ENCODE data around the gene CIAO3.

Gene CIAO3

DNA sequence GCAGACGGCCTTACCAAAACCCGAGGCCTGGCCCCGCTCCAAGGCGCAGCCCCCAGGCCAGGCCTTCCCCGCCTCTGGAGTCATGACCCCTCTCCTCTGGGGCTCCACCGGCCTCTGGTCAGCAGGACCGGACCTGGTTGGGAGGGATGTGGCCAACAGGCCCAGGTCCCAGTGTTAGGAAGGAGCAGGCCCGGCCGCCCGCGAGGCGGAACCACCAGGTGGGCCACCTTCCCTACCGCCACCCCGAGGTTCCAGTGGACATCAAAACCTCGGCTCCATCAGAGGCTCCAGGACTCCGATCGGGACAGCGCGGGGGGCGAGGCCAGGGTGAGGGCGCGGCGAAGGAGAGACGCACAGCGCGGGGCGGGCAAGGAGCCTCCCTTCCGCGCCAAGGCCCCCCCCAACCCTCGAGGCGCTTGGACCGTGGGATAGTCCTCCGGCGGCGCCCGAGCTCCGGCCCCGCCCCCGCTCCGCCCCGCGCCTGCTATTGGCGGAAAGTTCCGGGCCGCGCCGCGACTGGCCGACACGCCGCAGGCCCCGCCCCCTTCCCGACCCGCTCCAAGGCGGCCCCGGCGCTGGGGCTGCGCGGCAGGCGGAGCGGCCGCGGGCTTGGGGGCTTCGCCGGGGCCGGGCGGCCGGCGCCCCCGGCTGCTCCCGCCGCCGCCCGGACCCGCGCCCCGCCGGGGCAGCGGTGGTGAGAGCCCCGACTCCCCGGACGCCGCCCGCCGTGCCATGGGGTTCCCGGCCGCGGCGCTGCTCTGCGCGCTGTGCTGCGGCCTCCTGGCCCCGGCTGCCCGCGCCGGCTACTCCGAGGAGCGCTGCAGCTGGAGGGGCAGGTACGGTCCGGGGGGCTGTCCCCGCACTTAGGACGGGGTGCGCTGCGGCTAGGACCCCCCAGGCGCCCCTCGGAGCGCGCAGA is 26.0 kb downstream of the CIAO3 start, which contains the start of gene METRN:
METRN (plus strand) TSS at position 561 of the 919 bp plus-strand sequence; CDS start at position 733, 172 bp downstream.
- DNase-seq = peak; percentile 89 to 94
- TF ChIP-seq POLR2A (IDR thresholded peaks at IDR 0.05; ENCODE audit: low read length) = no peak
- TF ChIP-seq GATA1 (IDR thresholded peaks at IDR 0.05; ENCODE audit: low read depth, low read length) = no peak

DNA sequence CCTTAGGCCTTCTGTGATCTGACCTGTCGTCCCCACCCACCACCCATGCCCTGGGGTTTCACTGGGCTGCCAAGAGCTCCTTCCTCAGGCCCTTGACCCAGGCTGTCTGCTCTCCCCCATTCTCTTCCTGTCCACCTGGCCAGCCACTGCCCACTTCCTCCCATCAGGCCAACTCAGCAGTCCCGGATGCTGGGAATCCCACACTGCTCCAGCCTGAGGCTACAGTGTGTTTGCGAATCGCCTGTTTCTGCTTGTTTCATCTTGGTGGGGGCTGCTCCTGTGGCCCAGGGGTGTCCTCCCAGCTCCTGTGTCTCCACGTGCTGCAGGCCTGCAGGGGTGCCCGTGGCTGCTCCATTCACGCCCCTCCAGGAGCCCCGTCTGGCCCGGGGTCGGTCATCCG is 26.7 kb downstream of the CIAO3 start:
- TF ChIP-seq POLR2A (IDR thresholded peaks at IDR 0.05; ENCODE audit: low read length) = no peak
- DNase-seq = no peak

DNA sequence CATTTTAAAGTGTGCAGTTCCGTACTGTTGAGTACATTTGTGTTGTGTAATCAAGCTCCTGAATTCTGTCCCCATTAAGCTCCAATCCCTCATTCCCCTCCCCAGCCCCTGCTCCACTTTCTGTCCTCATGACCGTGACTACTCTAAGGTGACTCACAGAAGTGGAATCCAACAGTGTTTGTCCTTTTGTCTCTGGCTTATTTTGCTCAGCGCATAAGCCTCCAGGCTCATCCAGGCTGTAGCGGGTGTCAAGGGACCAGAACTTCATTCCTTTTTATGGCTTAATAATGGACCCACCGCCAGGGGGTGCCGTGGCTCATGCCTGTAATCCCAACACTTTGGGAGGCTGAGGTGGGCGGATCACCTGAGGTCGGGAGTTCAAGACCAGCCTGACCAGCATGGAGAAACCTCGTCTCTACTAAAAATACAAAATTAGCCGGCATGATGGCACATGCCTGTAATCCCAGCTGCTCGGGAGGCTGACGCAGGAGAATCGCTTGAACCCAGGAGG is 28.0 kb downstream of the CIAO3 start:
- DNase-seq = peak; percentile 69 to 77

DNA sequence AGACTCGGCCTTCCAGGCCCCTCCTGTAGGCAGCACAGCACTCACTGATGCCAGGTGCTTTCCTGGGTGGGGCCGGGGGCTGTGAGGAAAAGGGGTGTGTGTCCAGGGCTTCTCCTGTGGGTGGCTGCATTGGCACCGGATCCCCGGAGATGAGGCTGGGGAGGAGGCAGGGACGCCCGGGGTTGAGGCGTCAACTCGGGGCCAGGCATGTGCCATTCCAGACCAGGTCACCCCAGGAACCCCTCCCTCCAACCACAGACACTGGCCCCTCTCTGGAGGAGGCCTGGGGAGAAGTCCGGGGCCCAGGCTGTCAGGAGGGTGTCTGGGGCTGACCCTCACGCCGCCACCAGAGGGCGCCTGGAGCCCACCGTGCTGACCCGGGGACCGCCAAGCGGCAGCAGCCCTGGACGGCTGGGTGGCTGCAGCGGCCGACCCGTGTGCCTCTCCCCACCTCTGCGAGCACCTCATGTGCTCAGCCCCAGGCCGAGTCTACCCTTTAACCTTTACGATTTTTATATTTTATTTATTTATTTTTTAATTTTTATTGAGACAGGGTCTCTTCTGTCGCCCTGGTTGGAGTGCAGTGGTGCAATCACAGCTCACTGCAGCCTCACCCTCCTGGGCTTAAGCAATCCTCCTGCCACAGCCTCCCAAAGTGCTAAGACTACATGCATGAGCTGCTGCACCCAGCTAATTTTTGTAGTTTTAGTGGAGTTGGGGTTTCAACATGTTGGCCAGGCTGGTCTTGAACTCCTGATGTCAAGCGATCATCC is 29.1 kb downstream of the CIAO3 start:
- peak; percentile 77 to 89 for DNase-seq
- no peak for TF ChIP-seq GATA1 (IDR thresholded peaks at IDR 0.05; ENCODE audit: low read depth, low read length)
- no peak for TF ChIP-seq POLR2A (IDR thresholded peaks at IDR 0.05; ENCODE audit: low read length)

DNA sequence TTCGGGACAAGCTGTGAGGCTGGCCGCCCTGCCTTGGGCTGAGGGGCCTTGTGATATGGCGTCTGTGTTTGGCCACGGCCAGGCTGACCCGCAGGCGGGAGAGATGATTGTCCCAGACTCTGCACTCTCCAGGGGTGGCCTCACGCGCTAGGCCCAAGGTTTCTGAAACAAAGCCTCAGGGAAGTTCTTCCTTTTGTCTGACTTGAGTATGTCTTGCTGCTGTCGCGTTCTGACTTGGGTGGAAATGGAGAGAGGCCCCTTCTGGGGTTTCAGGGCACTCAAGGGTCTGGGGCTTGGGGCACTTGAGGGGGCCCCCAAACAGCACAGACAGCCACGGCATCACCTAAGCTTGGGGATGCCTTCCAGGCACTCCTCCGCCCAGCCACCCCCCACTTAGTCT is 29.7 kb downstream of the CIAO3 start:
- no peak for DNase-seq
- TF ChIP-seq GATA1 (IDR thresholded peaks at IDR 0.05; ENCODE audit: low read depth, low read length) (no peak), POLR2A (IDR thresholded peaks at IDR 0.05; ENCODE audit: low read length) (no peak)

DNA sequence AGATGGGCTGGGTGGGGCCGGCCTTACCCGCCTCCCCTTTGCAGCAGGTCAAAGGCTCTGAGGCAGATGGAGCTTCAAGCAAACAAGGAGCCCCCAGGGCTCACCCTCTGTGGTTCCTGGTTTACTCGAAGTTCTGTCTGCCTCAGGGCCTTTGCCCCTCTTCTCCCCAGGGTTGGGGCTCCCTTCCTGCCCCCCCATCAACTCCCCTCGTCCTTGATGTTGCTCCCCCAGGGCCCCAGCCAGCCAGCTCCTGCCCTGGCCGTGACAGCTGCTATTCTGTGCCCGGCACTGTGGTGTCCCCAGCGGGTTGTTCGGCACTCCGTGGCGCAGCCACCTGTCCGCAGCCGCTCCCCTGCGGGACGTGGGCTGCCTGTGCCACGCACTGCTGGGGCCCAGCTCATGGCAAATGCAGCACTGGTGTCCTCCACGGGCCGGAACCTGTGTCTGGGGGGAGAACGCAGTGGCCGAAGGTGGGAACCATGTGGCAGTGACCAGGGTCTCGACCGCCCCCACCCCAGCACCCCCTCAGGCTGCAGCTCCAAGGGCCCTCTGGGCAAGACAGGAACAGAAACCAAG is 30.2 kb downstream of the CIAO3 start:
- no peak for TF ChIP-seq GATA1 (IDR thresholded peaks at IDR 0.05; ENCODE audit: low read depth, low read length)
- no peak for TF ChIP-seq POLR2A (IDR thresholded peaks at IDR 0.05; ENCODE audit: low read length)
- no peak for DNase-seq

DNA sequence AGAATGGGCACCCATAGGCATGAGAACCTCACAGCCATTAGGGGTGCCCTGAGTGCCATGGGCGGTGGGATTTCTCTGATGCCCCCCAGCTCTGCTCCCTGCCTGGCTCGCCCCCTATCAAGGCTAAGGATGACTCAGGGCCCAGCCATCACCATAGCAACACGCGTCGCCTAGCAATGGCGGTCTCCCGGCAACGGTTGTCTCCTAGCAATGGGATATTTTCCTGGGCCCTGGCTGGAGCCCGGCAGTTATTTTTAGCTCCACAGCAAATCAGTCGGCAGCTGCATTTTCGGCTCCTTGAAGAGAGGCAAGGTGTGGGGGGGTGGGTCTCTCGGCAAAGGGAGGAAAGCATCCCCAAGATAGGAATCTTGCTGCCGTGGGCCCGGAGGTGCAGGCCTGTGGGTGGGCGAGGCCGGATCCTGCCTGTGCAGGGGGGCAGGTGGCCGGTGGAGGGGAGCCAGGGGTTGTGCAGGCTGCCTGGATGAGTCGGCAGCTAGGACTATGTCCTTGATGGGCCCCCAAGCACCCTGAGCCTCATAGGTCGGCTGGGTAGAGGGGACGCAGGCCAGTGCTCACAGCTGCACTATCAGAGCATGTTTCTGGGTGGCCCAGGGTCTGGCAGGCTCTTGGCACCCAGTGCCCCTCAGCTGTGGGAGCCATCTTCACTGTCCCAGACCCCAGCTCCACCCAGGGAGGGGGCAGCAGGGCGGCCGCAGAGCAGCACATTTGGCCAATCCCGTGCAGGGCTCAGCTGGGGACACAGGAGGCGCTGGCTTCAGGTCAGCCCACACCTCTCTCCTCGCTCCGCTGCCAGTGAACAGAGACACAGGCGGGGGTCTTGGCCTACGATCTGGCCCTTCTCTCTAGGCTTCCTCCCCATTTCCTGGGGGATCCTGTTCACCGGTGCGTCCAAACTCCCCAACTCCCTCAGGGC is 31.0 kb downstream of the CIAO3 start:
- TF ChIP-seq POLR2A (IDR thresholded peaks at IDR 0.05; ENCODE audit: low read length) = no peak
- TF ChIP-seq GATA1 (IDR thresholded peaks at IDR 0.05; ENCODE audit: low read depth, low read length) = no peak
- peak; percentile 53 to 62 for DNase-seq

DNA sequence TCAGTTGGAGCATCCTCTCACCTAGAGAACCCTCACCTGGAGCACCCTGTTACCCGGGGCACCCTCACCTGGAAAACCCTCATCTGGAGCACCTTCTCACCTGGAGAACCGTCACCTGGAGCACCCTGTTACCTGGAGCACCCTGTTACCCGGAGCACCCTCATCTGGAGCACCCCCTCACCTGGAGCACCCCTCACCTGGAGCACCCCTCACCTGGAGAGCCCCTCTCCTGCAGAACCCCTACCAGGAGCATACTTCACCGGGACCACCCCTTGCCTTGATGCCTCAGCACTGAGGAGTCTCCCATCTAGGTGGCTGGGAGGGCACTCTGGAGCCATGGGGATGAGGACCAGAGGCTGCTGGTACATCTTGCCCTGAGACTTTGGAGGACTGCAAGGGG is 31.8 kb downstream of the CIAO3 start:
- TF ChIP-seq GATA1 (IDR thresholded peaks at IDR 0.05; ENCODE audit: low read depth, low read length) (no peak), POLR2A (IDR thresholded peaks at IDR 0.05; ENCODE audit: low read length) (no peak)
- no peak for DNase-seq

DNA sequence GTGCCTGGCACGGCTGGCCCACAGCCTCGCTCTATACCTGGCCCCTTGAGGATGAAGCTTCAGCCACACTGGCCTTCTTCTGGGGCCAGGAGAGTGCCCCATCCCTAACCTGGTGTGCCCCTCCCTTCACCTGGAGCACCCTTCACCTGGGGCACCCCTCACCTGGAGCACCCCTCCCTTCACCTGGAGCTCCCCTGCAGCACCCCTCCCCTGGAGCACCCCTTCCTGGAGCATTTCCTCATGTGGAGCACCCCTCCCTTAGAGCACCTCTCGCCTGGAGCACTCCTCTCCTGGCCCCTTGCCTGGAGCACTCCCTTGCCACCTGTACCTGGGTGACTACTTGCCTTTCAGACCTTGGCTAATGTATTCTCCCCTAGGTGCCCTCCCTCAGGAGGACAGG is 32.8 kb downstream of the CIAO3 start:
- no peak for DNase-seq
- no peak for TF ChIP-seq GATA1 (IDR thresholded peaks at IDR 0.05; ENCODE audit: low read depth, low read length)
- TF ChIP-seq POLR2A (IDR thresholded peaks at IDR 0.05; ENCODE audit: low read length) = no peak

DNA sequence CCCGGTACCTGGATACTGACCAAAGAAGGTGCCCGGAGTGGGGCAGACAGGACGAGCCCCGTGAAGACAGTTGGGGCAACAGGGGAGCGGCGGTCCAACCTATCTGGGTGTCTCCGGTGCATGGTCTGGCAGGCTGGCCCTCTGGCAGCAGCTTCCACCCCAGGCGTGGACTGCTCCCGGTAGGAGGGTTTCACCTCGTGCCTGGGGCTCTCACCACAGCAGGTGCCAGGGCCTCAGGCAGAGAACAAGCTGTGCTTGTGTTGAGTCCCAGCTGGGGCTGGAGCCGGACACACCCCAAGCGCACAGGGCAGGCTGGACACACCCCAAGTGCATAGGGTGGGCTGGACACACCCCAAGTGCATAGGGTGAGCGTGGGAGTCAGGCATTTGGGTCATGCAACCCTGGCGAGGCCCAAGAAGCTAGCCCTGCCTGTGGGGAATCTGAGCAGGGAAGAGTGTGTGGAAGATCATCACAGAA is 33.7 kb downstream of the CIAO3 start:
- DNase-seq = no peak
- no peak for TF ChIP-seq GATA1 (IDR thresholded peaks at IDR 0.05; ENCODE audit: low read depth, low read length)
- no peak for TF ChIP-seq POLR2A (IDR thresholded peaks at IDR 0.05; ENCODE audit: low read length)

DNA sequence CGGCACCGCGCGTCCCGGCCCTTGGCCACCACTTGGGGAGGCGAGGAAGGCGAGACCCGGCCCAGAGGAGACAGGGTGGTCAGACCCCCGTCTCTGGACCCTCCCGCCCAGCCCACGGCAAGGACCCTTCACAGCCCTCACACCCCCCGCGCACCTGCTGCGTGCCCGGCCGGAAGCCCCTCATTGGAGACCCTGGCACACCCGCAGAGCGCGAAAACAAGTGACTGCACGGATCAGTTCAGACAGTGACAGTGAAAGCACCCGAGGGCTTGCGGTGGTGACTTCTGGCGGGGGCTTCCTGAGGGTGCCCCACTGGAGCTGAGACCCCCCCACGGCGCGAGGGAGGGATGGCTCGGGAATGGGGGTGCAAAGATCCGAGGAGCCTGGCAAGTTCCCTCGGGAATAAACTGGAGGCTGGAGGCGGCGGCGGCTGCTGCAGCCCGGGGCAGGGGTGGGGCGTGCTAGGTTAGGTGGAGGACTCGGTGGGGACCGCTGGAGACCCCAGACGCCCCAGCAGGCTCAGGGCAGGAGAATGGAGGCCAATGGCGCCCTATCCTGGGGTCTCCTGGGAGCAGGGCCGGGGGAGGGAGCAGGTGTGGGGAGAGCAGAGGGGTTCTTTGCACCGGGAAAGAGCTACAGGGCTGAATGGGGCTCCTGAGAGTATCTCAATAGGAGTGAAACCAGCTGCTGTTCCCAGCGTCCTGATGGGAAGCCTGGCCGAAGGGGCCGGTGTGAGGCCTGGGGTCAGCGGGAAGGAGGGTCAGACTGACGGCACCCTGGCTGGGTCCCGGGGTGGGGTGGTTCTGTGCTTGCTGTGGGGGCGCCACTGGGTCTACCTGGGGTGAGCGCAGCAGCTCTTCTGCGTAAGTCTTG is 34.4 kb downstream of the CIAO3 start:
- no peak for TF ChIP-seq POLR2A (IDR thresholded peaks at IDR 0.05; ENCODE audit: low read length)
- TF ChIP-seq GATA1 (IDR thresholded peaks at IDR 0.05; ENCODE audit: low read depth, low read length) = no peak
- no peak for DNase-seq
